ENCODE data around the gene KIRREL3.

Gene KIRREL3

GRCh38 chr11:126863294-126863997, 137.1 kb downstream of the KIRREL3 start:
- DNase-seq = no peak

GRCh38 chr11:126862664-126863243, 137.8 kb downstream of the KIRREL3 start:
- no peak for DNase-seq

DNA sequence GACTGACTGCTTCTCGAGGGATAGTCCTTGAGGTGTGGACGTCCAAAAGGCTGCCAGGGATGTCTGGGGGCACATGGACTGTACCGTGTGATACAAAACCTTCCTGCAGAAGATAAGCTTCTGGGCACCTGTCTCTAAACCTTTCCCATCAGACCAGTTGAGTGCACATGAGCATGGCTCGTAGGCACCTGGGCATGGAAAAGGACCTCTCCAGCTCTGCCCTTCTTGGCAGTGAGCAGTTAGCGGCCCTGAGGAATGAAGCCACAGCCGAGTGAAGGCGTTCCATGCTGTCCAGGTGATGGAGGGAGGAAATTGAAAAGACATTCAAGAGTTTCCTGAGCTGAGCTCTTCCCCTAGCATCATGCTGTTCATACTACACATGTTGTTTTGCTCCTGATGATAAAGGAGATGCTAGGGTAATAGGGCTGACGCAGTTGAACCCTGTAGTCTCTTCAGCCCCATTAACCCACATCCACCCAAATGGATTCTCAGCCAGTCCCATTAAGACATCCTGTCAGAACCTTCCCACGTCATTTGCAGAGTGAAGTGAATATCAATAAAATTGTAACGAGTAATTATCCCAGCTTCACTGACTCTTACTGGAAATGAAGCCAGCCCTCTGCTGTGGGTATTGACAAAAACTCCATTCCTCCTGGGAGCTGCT, 138.6 kb downstream of the KIRREL3 start:
- DNase-seq = no peak

- DNase-seq = no peak
Measured at GRCh38 chr11:126857860-126858808, 142.4 kb downstream of the KIRREL3 start.

GRCh38 chr11:126855536-126855935, 145.0 kb downstream of the KIRREL3 start:
- DNase-seq = no peak

DNA sequence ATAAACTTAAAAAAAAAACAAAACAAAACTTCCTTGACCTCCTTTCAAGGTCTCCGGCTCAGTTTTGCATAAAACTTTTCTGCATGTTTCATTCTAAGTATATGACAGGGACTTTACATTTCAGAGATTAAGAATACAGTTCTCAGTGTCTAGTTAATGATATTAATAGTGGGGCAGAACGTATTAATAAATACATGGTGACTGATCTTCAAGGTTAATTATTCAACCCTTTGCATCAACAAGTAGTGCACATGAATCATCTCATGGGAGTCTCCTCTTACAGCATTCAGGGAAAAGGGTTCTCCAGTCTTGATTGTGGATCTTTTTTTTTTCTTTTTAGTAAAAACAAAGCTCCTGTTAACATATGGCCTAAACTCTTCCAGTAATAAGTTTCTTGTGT, 146.8 kb downstream of the KIRREL3 start:
- DNase-seq = no peak

DNA sequence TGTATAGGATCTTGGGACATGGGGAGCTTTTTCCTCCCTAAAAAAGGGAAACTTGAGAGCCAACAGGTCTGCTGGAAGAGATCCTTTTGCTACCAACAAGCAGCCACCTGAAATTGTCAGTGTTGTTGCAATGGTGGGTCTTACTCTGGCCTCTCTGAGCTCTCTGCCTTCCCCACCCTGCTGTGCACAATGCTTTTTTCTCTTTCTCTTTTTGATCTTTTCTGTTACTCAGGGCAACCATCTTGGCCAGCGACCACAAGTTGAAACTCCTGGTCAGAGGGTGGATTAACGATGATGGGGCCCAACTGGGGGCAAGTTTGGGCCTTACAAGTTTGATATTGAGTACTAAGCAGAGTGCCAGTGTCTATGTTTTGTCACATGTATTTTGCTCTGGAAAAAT, 155.8 kb downstream of the KIRREL3 start:
- DNase-seq = no peak

GRCh38 chr11:126843096-126843495, 157.5 kb downstream of the KIRREL3 start:
- no peak for DNase-seq

DNA sequence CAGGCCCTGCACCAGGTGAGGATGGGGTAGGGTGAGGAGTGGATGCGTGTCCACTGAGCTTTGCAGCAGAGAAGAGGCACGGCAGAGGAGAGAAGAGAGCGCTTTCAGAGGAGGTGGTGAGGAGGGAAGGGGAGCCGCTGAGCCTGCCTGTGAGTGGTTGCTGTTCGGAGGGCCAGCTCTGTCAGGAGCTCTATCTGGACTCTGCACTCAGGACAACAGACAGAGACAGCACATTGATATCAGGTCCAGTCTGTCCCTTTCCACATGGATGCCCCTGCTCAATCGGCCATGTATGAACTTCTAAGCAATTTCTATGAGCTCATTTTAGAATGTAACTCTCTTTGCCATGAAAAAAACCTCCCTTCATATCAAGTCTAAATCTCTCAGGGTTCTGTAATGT, 158.6 kb downstream of the KIRREL3 start:
- DNase-seq = no peak

GRCh38 chr11:126840975-126841374, 159.6 kb downstream of the KIRREL3 start:
- DNase-seq = no peak

DNA sequence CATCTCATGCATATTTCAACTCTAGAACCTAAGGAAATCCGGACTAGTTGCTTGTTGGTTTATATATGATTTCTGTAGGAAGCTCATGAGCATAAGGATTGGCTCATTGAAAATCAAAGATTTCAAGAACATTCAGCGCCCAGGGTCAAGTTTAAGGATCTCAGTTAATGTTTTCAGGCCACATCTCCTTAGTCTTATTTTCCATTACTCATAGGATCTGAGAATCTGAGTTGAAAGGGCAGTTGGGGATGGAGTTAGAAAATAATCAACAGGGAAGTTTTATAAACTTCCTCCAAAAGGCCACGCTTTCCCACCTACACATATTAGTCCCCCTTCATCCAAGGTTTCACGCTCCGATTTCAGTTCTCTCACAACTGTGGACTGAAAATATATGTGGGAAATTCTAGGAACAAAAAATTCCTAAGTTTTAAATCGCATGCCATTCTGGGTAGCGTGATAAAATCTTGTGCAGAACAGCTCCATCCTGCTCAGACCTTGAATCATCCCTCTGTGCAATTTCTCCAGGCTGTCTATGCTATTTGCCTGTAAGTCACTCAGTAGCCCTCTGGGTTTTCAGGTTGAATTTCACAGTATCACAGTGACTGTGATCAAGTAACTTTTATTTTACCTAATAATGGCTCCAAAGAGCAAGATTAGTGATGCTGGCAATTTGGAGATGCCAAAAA, 160.2 kb downstream of the KIRREL3 start:
- no peak for DNase-seq

DNA sequence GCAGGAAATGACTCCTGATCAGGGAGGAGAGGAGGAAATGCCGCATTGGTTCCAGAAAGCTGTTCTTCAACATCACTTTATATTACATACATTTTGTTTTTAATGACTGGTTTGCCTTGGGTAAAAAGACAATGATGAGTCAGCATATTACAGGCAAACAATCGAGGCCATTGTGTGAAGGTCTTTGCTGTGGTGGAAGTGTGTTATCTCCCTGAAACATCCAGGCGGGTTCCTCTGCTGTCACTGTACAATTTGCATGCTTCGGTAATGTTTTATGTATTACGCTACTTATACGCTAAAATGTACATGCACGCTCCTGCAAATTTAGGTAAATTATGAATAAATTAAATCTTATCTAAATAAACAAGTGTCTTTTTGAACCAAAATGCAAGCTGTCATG, 161.1 kb downstream of the KIRREL3 start:
- no peak for DNase-seq

GRCh38 chr11:126838779-126839178, 161.8 kb downstream of the KIRREL3 start:
- no peak for DNase-seq

DNA sequence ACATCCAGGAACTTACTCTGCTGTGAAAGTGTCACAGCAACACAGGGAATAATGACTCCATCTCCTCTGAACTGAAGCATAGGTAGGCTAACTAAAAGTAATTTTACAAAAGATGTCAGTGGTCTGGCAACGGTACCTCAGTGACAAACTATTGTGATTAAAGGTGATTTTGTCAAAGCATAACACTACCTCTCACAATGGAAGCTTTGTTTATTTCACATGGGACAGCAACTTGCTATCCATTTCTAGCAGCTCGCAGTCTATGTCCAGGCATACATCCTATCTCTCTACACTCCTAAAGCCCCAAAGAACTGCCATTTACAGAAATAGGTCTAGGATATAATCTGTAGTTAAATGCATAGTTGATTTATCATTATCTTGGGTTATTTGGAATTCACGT, 163.0 kb downstream of the KIRREL3 start:
- DNase-seq = no peak

- no peak for DNase-seq
Measured at GRCh38 chr11:126834573-126834972, 166.0 kb downstream of the KIRREL3 start.

- no peak for DNase-seq
Measured at GRCh38 chr11:126834149-126834548, 166.4 kb downstream of the KIRREL3 start.

- DNase-seq = no peak
Measured at GRCh38 chr11:126833065-126833464, 167.5 kb downstream of the KIRREL3 start.

- no peak for DNase-seq
Measured at GRCh38 chr11:126832387-126832786, 168.2 kb downstream of the KIRREL3 start.

GRCh38 chr11:126830216-126830806, 170.3 kb downstream of the KIRREL3 start:
- DNase-seq = no peak

DNA sequence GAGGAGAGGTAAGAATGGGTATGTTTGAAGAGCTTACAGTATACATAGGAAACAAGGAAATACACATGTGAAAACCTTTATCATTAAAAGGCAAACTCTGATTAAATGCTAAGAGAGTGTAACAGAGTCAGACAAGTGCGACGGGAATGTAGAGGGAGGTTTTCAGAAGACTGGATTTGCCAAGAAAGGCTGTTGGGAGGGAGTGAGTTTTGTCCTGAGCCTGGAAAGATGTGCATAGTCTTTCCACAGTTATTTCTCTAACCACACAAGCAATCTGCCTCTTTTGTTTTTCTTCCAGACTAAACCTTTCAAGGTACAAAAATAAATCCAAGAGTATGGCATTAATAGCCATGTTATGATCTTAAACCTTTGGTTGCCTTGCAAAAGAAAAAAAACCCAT, 170.9 kb downstream of the KIRREL3 start:
- DNase-seq = no peak

DNA sequence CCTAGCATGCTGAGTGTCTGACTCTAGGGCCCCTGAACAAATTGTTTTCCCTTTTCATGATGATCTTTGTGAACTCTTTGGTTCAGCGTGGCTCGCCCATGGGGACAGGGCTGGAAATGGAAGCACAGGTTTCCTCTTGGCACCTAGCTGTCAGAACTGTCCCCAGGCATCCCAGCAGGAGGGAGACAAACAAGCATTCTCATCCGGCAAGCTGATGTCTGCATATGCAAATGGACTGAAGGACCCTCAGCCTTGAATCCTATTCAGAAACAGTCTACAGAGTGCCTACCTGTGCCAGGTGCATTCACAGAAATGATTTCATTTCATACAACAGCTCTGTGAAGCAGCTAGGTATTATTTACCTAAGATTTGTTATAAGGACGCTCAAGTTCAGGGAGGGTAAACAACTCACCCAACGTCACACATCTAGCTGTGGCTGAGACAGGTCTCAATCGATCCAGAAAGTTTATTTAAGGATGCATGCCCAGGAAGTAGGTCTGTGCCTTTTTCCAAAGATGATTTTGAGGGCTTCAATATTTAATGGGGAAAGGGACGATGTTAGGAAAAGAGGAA, 176.4 kb downstream of the KIRREL3 start:
- no peak for DNase-seq

DNA sequence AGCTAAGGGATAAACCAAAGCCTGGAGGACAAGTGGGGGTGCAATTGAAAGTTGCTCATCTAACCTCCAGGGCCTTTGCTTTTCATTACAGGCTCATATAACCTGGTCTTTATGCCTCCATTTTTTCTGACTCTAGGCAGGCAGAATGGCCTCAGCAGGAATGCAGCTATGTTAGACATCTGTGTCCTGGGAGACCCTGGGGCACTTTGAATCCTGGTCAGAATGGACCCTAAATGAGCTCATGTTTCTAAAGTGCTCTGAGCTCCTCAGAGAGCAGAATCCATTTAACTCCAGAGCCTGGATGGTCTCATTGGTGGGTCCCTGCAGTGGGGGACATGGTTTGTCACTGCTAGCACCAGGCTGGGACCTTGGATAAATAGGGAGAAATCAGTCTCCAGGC, 177.3 kb downstream of the KIRREL3 start:
- DNase-seq = no peak
